Esophagus muscularis mucosa (tissue), 3 donors: ENCODE results near the gene PPP6R1.

Experiments
- CTCF ChIP-seq, 3 experiments: fragments of 200-600 bp in 2 of 3; fragments of 450-650 bp in 1 of 3; sonication (generic) in 2 of 3; IDR thresholded peaks; one replicate each; pipeline ENCODE4 v1.5.1; 2017 to 2019; ENCODE audit warnings: antibody characterized with exemption in 3 of 3, mild to moderate bottlenecking in 2 of 3, moderate library complexity in 1 of 3
- POLR2A ChIP-seq: fragments of 450-650 bp; IDR thresholded peaks from one replicate; pipeline ENCODE4 v1.6.1; 2017; ENCODE audit warnings: antibody characterized with exemption, moderate library complexity, mild to moderate bottlenecking, low read depth
- POLR2AphosphoS5 ChIP-seq, 2 donors: sonication (generic); formaldehyde crosslinking; IDR thresholded peaks; one replicate each; pipeline ENCODE4 v1.6.1; 2017; ENCODE audit warnings: antibody characterized with exemption in 2 of 2

GRCh38 chr19:55244004-55244680, 14.7 kb downstream of the PPP6R1 start:
- TF ChIP-seq CTCF (IDR thresholded peaks at IDR 0.05) (no peak), POLR2AphosphoS5 (IDR thresholded peaks at IDR 0.05) (no peak), POLR2A (no peak)
